HG02970 (cell line): ENCODE data around the gene ZNF837.

Experiments used
- ATAC-seq: cut with Tn5 transposase; IDR thresholded peaks from one replicate; pipeline ENCODE4 v1.9.1; 2021; ENCODE audit warnings: mild to moderate bottlenecking, moderate library complexity, moderate number of reproducible peaks; ENCODE audit not compliant: unreplicated experiment, low FRiP score

The ZNF837 gene

DNA sequence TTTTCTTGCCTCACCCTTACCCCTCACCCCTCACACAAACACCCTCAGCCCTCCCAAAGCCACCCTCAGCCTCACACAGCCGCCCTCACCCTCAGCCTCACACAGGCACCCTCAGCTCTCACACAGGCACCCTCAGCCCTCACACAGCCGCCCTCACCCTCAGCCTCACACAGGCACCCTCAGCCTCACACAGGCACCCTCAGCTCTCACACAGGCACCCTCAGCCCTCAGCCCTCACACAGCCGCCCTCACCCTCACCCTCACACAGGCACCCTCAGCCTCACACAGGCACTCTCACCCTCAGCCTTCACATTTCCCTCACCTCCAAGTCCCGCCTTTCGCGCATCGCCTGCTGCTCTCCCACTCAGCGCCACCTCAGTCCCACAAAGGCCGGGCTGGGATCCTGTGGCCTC is 54.3 kb downstream of the ZNF837 start:
- no peak for ATAC-seq

DNA sequence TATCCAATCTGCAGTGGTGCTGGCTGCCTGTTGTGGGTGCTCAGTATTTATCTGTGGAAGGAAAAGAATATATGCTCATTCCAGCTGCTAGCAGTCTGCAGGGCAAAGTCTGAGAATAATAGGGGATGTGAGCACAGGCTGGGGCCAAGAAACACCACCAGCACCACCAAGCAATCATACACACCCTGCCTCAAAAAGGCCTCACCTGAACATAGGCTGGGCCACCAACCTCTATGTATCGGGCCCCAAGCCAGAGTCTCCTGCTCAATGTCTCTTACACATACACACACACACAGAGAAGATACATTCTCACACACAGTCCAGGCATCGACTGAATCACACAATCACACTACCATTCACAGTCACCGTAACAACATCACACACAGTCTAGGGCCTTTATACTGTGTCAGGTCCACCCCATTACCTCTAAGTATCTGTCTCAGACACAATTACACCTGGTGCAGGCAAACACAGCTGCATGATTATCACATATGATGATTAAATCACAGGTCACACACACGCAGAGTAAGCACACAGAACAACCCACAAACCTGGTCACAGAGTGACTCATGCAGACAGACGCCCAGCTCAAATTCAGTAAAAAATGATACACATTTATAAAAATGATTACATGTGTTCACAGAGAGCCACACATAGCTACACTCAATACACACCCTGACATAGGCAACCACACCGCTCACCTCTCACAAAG is 55.4 kb downstream of the ZNF837 start:
- no peak for ATAC-seq

DNA sequence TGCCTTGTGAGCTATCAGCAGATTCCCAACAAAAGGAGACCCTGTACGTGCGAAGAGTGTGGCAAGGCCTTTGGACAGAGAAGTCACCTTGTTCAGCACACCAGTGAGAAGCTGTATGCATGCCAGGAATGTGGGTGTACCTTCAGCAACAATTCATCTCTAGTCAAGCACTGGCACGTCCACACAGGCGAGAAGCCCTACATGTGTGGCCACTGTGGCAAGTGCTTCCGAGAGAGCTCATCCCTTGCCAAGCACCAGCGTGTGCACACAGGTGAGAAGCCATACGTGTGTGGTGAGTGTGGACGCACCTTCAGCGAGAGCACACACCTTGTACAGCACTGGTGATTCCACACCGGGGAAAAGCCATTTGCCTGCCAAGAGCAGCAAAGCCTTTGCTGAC is 61.6 kb downstream of the ZNF837 start:
- ATAC-seq = no peak

DNA sequence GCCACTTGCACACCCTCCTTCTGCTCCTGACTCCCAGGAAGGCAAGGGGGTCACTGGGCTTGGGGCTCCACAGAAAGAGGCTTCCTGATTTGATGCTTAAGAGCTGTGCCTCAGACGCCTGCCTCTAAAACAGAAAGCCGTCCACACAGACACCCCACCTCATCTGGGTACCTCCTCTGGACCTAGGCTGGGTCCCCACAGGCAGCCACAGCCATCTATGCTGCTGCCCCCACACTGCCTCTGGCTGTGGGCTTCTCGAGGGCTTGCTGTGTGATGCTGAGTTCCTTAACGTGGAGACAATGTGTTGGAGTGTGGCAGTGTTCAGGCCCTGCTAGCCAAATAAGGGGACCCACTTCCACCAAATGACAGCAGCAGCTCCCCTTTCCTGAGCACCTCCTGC is 62.5 kb downstream of the ZNF837 start:
- ATAC-seq = no peak
